ENCODE measurements around the gene IFITM1.
A peak's percentile ranks its signal among the peaks of the same experiment; 100 is the strongest.

Gene IFITM1

GRCh38 chr11:299951-300735 is 13.7 kb upstream of the IFITM1 start:
- no peak for TF ChIP-seq CTCF (IDR thresholded peaks at IDR 0.05)

DNA sequence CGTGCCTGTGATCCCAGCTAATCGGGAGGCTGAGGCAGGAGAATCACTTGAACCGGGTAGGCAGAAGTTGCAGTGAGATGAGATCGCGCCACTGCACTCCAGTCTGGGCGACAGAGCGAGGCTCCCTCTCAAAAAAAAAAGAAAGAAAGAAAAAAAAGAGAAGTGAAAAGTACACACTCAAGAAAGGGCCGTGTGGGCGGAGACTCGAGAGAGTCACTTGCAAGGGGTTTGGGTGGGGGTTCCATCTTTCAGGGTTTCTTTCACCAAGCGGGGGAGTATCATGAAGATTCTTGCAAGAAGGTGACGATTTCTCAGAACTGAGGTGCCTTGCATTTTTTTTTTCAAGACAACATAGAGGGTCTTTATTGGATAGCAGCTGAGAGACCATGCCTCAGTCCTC is 10.5 kb upstream of the IFITM1 start:
- no peak for TF ChIP-seq CTCF (IDR thresholded peaks at IDR 0.05)

- no peak for TF ChIP-seq CTCF (IDR thresholded peaks at IDR 0.05)
These were observed 9.8 kb upstream of the IFITM1 start for GRCh38 chr11:304061-304506.

- TF ChIP-seq CTCF (IDR thresholded peaks at IDR 0.05), result peak; percentile 60
These were observed 8.7 kb upstream of the IFITM1 start for GRCh38 chr11:304915-305843.

- no peak for TF ChIP-seq CTCF (IDR thresholded peaks at IDR 0.05)
These were observed 8.0 kb upstream of the IFITM1 start for GRCh38 chr11:305844-306211.

- no peak for TF ChIP-seq CTCF (IDR thresholded peaks at IDR 0.05)
These were observed 7.0 kb upstream of the IFITM1 start for GRCh38 chr11:306645-307371.
